ENCODE results near the gene TMEM161B.

Gene TMEM161B

DNA sequence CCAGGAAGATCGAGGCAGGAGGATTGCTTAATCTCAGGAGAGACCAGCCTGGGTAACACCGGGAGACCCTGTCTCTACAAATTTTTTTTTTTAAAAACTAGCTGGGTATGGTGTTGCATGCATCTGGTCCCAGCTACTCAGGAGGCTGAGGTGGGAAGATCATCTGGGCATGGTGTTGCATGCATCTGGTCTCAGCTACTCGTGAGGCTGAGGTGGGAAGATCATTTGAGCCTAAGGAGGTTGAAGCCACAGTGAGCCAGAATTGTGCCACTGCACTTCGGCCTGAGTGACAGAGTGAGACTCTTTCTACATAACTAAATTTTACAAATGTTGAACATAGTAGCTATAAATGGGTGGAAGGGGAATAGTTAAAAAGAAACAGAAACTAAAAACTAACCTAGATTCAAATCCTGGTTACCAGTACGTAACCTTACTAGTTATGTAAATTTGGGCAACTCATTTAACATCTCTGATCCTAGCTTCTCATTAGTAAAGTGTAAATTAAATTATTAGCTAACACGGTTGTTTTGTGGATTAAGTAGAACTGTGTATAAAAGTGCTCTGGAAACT, 41.7 kb downstream of the TMEM161B start:
- Histone ChIP-seq H3K36me3 (replicated peaks) (no peaks in the 10 kb centered on the region), H3K27me3 (replicated peaks) (no peaks in the 10 kb centered on the region), H3K4me3 (ENCODE audit: low read depth, low read length) (no peak overlapping the region), H3K27ac (no peak overlapping the region)
- DNase-seq: no peak
- TF ChIP-seq, protein P1, sequence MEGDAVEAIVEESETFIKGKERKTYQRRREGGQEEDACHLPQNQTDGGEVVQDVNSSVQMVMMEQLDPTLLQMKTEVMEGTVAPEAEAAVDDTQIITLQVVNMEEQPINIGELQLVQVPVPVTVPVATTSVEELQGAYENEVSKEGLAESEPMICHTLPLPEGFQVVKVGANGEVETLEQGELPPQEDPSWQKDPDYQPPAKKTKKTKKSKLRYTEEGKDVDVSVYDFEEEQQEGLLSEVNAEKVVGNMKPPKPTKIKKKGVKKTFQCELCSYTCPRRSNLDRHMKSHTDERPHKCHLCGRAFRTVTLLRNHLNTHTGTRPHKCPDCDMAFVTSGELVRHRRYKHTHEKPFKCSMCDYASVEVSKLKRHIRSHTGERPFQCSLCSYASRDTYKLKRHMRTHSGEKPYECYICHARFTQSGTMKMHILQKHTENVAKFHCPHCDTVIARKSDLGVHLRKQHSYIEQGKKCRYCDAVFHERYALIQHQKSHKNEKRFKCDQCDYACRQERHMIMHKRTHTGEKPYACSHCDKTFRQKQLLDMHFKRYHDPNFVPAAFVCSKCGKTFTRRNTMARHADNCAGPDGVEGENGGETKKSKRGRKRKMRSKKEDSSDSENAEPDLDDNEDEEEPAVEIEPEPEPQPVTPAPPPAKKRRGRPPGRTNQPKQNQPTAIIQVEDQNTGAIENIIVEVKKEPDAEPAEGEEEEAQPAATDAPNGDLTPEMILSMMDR (IDR thresholded peaks at IDR 0.05; ENCODE audit: low read depth, low read length, missing control alignments): no peak
- in situ Hi-C loops (cut with HindIII; ENCODE audit: low pct_ligation_motif_present, low sequenced_read_pairs): no loop called here

DNA sequence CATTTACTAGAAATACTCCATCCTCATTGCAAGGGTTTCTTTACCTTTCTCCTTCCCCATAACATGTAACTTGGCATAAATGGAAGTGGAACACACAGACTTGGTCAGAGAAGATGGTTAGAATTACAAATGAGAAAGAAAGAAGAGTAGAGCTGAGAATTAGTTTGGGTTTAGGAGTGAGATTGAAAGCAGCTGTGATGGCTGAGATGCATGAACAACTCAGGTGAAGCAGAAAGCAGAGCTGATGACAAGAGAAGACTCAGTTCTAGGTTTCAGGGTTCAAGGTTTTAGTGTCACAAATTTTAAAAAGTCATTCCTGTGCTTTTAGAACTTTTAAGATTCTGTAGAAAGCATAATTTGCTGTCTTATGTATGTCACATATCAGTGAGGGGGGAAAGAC, 54.0 kb downstream of the TMEM161B start:
- no peak for DNase-seq
- TF ChIP-seq, protein P1 (IDR thresholded peaks at IDR 0.05; ENCODE audit: low read depth, low read length, missing control alignments): no peak
- no peaks in the 10 kb centered on the region for H3K27me3 ChIP-seq (replicated peaks)
- in situ Hi-C loops (cut with HindIII; ENCODE audit: low pct_ligation_motif_present, low sequenced_read_pairs): no loop called here
- H3K4me3 ChIP-seq (ENCODE audit: low read depth, low read length): no peak overlapping the region
- H3K27ac ChIP-seq: no peak overlapping the region
- no peaks in the 10 kb centered on the region for H3K36me3 ChIP-seq (replicated peaks)

DNA sequence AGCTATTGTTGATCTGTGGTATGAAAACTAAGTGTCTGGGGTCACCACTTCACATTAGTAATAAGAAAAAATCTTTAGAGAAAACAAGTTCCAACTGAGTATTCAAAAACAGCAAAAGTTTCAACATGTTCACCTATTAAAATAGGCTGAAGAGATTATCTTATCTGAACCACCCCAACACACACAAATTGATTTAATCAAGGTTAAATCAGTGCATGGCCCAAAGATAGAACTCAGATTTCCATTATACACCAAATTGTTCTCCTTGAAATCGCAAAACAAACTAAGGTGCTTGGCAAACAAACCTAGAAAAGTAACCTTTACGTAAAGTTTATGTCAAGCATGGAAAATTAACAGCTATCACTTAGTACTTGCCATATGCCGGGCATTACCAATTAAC, 61.1 kb downstream of the TMEM161B start:
- no peak overlapping the region for H3K4me3 ChIP-seq (ENCODE audit: low read depth, low read length)
- in situ Hi-C loops (cut with HindIII; ENCODE audit: low pct_ligation_motif_present, low sequenced_read_pairs): no loop called here
- H3K27ac ChIP-seq: no peak overlapping the region
- TF ChIP-seq, protein P1 (IDR thresholded peaks at IDR 0.05; ENCODE audit: low read depth, low read length, missing control alignments): no peak
- no peaks in the 10 kb centered on the region for H3K27me3 ChIP-seq (replicated peaks)
- DNase-seq: no peak
- peaks cover 2% of the 10 kb centered on the region for H3K36me3 ChIP-seq (replicated peaks)

DNA sequence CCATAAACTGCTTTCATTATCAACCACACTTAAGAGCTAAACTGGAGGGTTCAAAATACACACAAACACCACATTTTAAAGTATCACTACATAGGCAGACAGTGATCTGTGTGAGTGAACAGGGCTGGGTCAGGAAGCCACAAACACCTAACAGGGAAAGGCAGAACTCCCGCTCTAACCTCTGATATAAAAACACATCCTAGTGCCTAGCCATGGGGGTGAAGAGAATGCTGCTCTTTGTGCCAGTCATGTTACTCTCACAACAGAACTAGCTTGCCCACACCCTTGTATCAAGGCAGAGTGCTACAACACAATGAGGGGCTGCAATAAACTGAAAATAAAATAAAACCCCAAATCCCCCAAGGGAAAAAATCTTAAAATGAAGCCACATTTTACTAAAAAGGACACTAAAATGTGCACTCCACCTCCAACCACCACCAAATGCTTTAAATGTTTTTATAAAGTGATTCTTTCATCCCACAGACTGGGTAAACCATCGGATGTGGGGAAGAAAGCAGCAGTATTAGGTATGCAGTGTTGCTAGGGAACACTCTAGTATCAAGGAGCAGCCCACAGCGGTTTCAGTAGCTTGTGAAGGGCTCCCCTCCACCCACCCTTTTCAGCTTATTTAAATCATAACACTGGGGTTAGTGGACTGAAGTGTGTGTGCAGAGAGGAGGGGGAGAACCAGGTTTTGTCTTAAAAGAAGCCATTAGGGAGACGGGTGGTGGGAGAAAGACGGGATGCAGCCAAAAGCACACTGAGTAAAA, 64.5 kb downstream of the TMEM161B start:
- H3K4me3 ChIP-seq (ENCODE audit: low read depth, low read length): no peak overlapping the region
- H3K27ac ChIP-seq: no peak overlapping the region
- no peaks in the 10 kb centered on the region for H3K27me3 ChIP-seq (replicated peaks)
- in situ Hi-C loops (cut with HindIII; ENCODE audit: low pct_ligation_motif_present, low sequenced_read_pairs): no loop called here
- peak; percentile 12 for DNase-seq
- TF ChIP-seq, protein P1 (IDR thresholded peaks at IDR 0.05; ENCODE audit: low read depth, low read length, missing control alignments): no peak
- H3K36me3 ChIP-seq (replicated peaks): peaks cover 2% of the 10 kb centered on the region

DNA sequence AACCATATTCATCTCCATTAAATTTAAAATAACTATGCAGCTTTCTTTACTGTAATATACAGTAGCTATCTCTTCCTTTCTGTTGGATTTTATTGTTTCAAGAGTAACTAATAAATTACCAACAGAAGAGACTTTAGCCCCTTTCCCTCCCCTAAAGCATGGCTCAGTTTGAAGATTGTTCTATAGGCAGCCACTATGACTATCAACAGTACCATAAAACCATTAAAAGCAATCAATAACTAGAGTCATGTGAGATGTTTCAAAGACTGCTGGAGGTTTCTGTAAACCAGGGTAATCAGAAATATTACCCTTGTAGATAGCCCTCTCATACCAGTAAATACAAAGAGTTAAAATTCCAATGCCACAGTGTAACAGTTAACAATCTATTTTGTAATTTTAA, 73.0 kb downstream of the TMEM161B start:
- in situ Hi-C loops (cut with HindIII; ENCODE audit: low pct_ligation_motif_present, low sequenced_read_pairs): no loop called here
- Histone ChIP-seq H3K4me3 (ENCODE audit: low read depth, low read length) (no peak overlapping the region), H3K36me3 (replicated peaks) (no peaks in the 10 kb centered on the region), H3K27me3 (replicated peaks) (no peaks in the 10 kb centered on the region), H3K27ac (no peak overlapping the region)
- TF ChIP-seq, protein P1 (IDR thresholded peaks at IDR 0.05; ENCODE audit: low read depth, low read length, missing control alignments): no peak
- DNase-seq: no peak
